Panc1 (cell line): ENCODE results near the gene CHST1. TPM values are rescaled to one million over a fixed set of nuclear protein-coding genes. Genes with fewer than 3 reads are reported as not detected.

Experiments
- ATAC-seq: fragments of 200-7000 bp; cut with Tn5 transposase; 2 replicates; pipeline ENCODE4 v1.9.1; 2020; ENCODE audit warnings: mild to moderate bottlenecking, moderate library complexity
- BruUV-seq: library from RNA; stranded (reverse); fragments of 400-500 nt; replicated peaks from 2 replicates; lab custom pipeline; 2021; lab: Mats Ljungman, UMichigan
- CTCF ChIA-PET: fragments of 300-600 bp; sonication (Branson Sonifier 250); formaldehyde crosslinking; loops from one replicate; lab custom pipeline; 2022; ENCODE audit warnings: antibody characterized with exemption; lab: Charles Lee
- POLR2A ChIA-PET: fragments of 300-600 bp; sonication (Branson Sonifier 250); formaldehyde crosslinking; loops from one replicate; lab custom pipeline; 2022; ENCODE audit warnings: antibody characterized with exemption; lab: Charles Lee
- DNase-seq: peaks from one replicate; pipeline ENCODE4 v3.0.0-alpha.2; 2010; ENCODE audit warnings: low read depth, low spot score
- H3K27ac ChIP-seq: 2 replicates; pipeline ENCODE4 v1.5.1; 2011; ENCODE audit warnings: mild to moderate bottlenecking, low read length, inconsistent platforms
- H3K27me3 ChIP-seq: fragments of 200-500 bp; sonication (Bioruptor generic); 2 replicates; pipeline ENCODE4 v1.6.0; 2014; ENCODE audit warnings: low read length, inconsistent platforms; ENCODE audit not compliant: control insufficient read depth, insufficient read depth
- H3K36me3 ChIP-seq: fragments of 200-500 bp; sonication (Bioruptor generic); 2 replicates; pipeline ENCODE4 v1.5.1; 2014; ENCODE audit warnings: inconsistent platforms, mild to moderate bottlenecking, low read length, moderate library complexity; ENCODE audit not compliant: control insufficient read depth, insufficient read depth
- H3K4me1 ChIP-seq: 2 replicates; pipeline ENCODE4 v1.5.1; 2011; ENCODE audit warnings: inconsistent platforms, mild to moderate bottlenecking, low read length, moderate library complexity; ENCODE audit not compliant: control insufficient read depth, insufficient read depth
- H3K4me3 ChIP-seq, 2 experiments: 2 replicates each; pipeline ENCODE4 v1.5.1; 2011 to 2012; ENCODE audit warnings: low read depth in 2 of 2, low read length in 2 of 2, mild to moderate bottlenecking in 2 of 2, inconsistent platforms in 1 of 2, moderate library complexity in 1 of 2
- H3K9me3 ChIP-seq: fragments of 200-500 bp; sonication (Bioruptor generic); 2 replicates; pipeline ENCODE4 v1.5.1; 2014; ENCODE audit warnings: low read depth, mild to moderate bottlenecking, inconsistent platforms, low read length, moderate library complexity; ENCODE audit not compliant: control insufficient read depth, insufficient read depth
- CTCF ChIP-seq: fragments of 450-650 bp; IDR thresholded peaks from 2 replicates; pipeline ENCODE4 v1.5.1; 2017; ENCODE audit warnings: mild to moderate bottlenecking
- POLR2AphosphoS5 ChIP-seq: IDR thresholded peaks from 2 replicates; pipeline ENCODE4 v1.6.1; 2012; ENCODE audit warnings: mild to moderate bottlenecking, low read depth, low read length, moderate library complexity
- REST ChIP-seq, 2 experiments: IDR thresholded peaks; 2 replicates each; pipeline ENCODE4 v1.6.1; 2011 to 2012; ENCODE audit warnings: low read depth in 2 of 2, control low read depth in 1 of 2, low read length in 1 of 2, mild to moderate bottlenecking in 1 of 2, moderate library complexity in 1 of 2; ENCODE audit not compliant: insufficient read depth in 1 of 2
- SIN3A ChIP-seq: IDR thresholded peaks from 2 replicates; pipeline ENCODE4 v1.6.1; 2012; ENCODE audit warnings: low read depth, mild to moderate bottlenecking, low read length, moderate library complexity, borderline replicate concordance; ENCODE audit not compliant: insufficient read depth
- TCF7L2 ChIP-seq: IDR thresholded peaks from 2 replicates; pipeline ENCODE4 v1.6.1; 2011; ENCODE audit warnings: mild to moderate bottlenecking, low read depth, low read length, inconsistent platforms
- in situ Hi-C: cut with HindIII; loops from 2 replicates; pipeline ENCODE4 v1.10.0; 2016; ENCODE audit warnings: low sequenced_read_pairs, low pct_unique_long_range_greater_than_20kb
- intact Hi-C: fragments of 100-400 bp; cut with micrococcal nuclease; formaldehyde crosslinking; loops from one replicate; pipeline ENCODE4 v1.10.0; 2022; ENCODE audit not compliant: unreplicated experiment
- total RNA-seq: library from RNA; stranded (reverse); gene quantifications from one replicate; pipeline ENCODE4 v1.2.1, GENCODE V29; 2021; ENCODE audit not compliant: unreplicated experiment

The CHST1 gene
- total RNA-seq, 1 experiment from 2014 or later = not detected

- Histone ChIP-seq H3K27ac (no peak overlapping the region), H3K4me1 (no peaks in the 10 kb centered on the region), H3K27me3 (peaks cover 2% of the 10 kb centered on the region; the same call in 1 of the 2 replicates), H3K9me3 (no peaks in the 10 kb centered on the region), H3K4me3 (no peak overlapping the region), H3K36me3 (no peaks in the 10 kb centered on the region)
- ChIA-PET POLR2A (interaction anchor here (0.6 kb wide), 1 partner anchor 284 kb away, joined by 7 read pairs; no protein-coding TSS in a partner anchor), CTCF (interaction anchor here (0.6 to 1.8 kb wide), 6 partner anchors 24 to 312 kb away, joined by 3 to 13 read pairs (median 5); no protein-coding TSS in a partner anchor)
- DNase-seq = peak; percentile 43
- TF ChIP-seq POLR2AphosphoS5 (no peak), CTCF (peak; percentile 97)
- peak; percentile 91 for ATAC-seq
- BruUV-seq = no TSS peak
- in situ Hi-C loops = no loop called here
- intact Hi-C loops = loop anchor here (10.0 kb wide), 1 partner anchor 281 kb away; no protein-coding TSS in a partner anchor
These were observed 10.1 kb downstream of the CHST1 start for GRCh38 chr11:45655347-45655756.

GRCh38 chr11:45655012-45655283 is 10.5 kb downstream of the CHST1 start:
- peaks cover 2% of the 10 kb centered on the region; the same call in 1 of the 2 replicates for H3K27me3 ChIP-seq
- DNase-seq = no peak
- peak; percentile 23; the same call in 1 of the 2 replicates for ATAC-seq
- H3K27ac ChIP-seq = no peak overlapping the region
- CTCF ChIA-PET = interaction anchor here (0.6 to 1.8 kb wide), 6 partner anchors 25 to 311 kb away, joined by 3 to 13 read pairs (median 5); no protein-coding TSS in a partner anchor
- in situ Hi-C loops = no loop called here
- no TSS peak for BruUV-seq
- H3K9me3 ChIP-seq = no peaks in the 10 kb centered on the region
- no peaks in the 10 kb centered on the region for H3K4me1 ChIP-seq
- POLR2A ChIA-PET = interaction anchor here (0.6 kb wide), 1 partner anchor 283 kb away, joined by 7 read pairs; no protein-coding TSS in a partner anchor
- intact Hi-C loops = loop anchor here (10.0 kb wide), 1 partner anchor 280 kb away; no protein-coding TSS in a partner anchor
- no peak for TF ChIP-seq POLR2AphosphoS5
- TF ChIP-seq REST (IDR thresholded peaks at IDR 0.05; ENCODE audit: insufficient read depth in 1 of 2, low read depth in 2 of 2, low read length in 1 of 2) = no peak
- no peak for TF ChIP-seq TCF7L2
- no peak for TF ChIP-seq SIN3A
- no peaks in the 10 kb centered on the region for H3K36me3 ChIP-seq
- no peak overlapping the region for H3K4me3 ChIP-seq
